Measurements from ENCODE around the gene EIF4E2.

EIF4E2 gene

DNA sequence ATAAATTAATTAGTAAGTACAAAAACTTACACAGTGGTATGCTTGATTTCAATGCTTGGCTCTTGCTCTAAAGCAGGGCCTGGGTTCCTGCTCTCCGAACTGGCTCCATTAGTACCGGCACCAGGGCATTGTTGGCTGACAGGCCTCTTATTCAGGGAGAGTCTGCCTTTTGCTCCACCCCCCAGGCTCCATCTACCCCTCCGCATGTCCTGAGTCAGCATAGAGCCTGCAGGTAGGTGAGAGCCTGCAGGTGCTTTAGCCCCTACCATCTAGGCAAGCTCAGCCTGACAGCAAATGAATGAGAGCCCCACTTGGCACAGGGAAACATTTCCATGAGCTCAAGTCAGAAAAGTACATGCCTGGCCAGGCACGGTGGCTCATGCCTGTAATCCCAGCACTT, 47.8 kb downstream of the EIF4E2 start:
- no peak for DNase-seq (ENCODE audit: low read depth in 3 of 3)

DNA sequence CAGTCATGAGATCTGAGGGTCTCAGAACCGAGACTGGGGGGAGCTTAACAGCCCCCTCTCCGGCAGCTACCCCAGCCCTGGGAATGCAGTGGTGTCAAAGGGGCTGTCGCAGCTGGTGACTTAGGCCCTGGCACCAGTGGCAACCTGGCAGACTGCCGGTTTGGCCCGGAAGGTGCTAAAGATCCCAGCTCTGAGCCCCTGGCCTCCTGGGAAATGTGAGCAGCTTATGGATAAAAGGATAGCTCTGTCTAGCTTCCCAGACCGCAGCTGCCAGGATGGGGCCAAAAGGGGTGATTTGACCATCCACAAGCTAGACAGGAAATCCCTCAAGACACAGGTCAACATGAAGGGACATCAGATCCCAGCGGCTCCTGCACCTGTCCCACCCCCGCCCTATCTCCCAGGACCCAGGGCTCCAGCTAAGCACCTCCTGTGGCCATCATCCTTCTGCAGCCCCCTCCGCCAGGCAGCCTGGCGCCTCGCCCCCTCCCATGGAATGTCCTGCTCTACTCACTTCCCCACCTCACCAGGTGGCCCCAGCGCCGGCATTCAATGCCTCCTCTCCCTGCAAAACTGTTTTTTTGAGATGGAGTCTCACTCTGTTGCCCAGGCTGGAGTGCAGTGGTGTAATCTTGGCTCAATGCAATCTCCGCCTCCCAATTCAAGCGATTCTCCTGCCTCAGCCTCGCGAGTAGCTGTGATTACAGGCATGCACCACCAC, 49.7 kb downstream of the EIF4E2 start:
- DNase-seq (ENCODE audit: low read depth in 3 of 3), result no peak

DNA sequence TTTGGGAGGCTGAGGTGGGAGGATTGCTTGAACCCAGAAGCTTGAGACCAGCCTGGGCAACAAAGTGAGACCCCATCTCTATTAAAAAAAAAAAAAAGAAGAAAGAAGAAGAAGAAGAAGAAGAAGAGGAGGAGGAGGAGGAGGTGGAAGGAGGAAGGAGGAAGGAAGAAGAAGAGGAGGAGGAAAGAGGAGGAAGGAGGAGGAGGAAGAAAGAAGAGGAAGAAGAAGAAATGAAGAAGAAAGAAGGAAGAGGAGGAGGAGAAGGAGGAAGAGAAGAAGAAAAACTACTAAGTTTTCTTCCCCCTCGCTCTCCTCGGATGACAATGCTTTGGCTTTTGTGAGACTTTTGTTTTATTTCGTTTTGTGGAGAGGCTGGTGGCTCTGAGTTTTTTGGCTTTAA, 52.8 kb downstream of the EIF4E2 start:
- no peak for DNase-seq (ENCODE audit: low read depth in 3 of 3)

DNA sequence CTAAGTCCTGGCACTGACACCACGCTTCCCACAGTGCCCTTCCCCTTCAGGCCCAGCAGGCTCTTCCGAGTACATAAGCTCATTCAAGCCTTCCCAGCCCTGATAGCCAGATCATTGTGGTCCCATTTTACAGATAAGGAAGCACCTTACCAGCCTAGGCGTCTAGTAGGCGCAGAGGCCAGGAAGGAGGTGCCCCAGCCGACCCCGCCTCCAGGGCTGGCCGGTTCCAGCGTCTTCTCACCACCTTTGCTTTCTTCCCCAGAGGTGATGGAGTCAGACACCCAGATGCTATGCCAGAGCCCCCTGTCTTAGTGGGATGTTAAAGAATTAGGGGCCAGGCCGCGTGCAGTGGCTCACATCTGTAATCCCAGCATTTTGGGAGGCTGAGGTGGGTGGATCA, 54.0 kb downstream of the EIF4E2 start:
- DNase-seq (ENCODE audit: low read depth in 3 of 3), result no peak

DNA sequence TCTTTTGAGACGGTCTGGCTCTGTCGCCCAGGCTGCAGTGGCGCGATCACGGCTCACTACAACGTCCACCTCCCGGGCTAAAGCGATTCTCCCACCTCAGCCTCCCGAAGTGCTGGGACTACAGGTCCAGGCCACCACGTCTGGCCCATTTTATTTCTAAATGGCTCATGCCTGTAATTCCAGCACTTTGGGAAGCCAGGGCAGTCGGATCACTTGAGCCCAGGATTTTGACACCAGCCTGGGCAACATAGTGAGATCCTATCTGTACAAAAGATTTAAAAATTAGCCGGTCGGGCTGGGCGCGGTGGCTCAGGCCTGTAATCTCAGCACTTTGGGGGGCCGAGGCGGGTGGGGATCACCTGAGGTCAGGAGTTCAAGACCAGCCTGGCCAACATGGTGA, 56.5 kb downstream of the EIF4E2 start:
- DNase-seq (ENCODE audit: low read depth in 3 of 3), result no peak

DNA sequence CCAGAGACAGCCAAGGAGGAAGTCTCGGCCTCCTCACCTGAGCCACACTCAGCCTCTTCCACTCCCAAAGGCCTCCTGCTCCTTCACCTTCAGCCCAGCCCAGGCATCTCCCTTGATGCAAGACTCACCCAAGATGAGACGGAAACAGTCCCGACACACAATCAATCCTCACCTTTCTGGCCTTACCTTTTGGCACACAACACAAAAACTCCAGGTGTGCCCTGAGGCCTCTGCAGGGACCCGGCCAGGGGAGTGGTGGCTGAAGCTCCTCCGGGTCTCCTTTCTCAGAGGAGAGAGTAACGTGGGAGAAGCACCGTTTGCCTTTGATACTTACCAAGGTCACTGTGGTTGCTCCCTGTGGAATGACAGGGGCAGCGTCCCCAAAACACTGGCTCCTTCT, 59.1 kb downstream of the EIF4E2 start:
- no peak for DNase-seq (ENCODE audit: low read depth in 3 of 3)

DNA sequence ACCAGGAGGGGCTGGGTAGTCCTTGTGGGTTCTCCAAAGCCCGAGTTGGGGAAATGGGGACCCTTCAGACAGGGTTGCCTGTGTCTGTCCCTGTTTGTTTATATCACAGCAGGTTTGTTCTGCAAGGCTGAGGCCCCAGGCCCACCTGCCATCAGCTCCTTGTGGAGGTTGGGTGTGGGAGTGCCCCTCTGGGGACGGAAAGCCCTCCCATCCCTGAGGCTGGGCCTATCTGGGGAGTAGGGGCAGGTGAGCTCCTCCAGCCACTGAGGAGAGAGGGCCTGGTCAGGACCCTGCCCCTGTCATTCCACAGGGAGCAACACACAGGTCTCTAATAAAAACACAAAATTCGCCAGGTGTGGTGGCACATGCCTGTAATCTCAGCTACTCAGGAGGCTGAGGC, 59.6 kb downstream of the EIF4E2 start:
- DNase-seq (ENCODE audit: low read depth in 3 of 3), result no peak

DNA sequence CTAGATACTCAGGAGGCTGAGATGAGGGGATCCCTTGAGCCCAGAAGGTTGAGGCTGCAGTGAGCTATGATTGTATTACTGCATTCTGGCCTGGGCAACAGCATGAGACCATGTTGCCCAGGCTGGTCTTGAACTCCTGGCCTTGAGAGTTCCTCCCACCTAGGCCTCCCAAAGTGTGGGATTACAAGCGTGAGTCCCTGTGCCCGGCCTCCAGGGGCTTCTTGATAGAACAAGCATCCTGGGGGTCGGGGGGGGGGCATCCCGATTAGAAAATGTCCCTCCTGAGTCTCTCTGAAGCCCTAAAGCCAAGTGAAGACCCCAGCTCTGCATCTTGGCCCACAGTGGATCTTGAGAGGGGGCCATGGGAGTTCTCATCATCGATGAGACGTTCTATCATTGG, 60.6 kb downstream of the EIF4E2 start:
- DNase-seq (ENCODE audit: low read depth in 3 of 3), result no peak

DNA sequence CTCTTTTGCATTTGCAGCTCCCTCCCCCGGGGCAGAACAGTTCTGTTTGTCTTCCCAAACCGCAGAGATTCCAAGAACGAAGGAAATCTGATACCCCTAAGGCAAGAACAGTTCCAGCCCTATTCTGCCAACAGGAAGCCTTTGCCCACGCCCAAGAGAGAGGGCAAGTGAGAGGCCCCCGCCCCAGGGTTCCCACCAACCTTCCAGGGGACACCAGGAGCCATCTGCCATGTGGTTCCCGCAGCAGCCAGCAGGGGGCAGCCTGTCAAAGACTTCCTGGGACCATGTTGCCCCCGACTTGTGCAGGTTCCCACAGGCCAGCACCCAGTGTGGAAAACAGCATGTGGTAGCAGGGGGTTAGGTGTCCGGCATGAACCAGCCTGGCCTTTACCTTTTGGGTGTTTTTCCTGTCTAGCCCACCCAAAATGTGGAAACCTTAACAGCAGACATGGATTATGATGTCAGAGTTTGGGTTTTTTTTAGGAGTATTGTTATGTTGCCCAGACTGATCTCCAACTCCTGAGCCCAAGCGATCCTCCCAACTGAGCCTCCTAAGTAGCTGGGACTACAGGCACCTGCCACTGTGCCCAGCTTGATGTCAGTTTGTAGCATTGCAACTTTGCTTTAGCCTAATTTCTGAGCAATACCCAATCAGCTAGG, 61.2 kb downstream of the EIF4E2 start:
- peak; percentile 44 to 64 (median 58) for DNase-seq (ENCODE audit: low read depth in 3 of 3)

DNA sequence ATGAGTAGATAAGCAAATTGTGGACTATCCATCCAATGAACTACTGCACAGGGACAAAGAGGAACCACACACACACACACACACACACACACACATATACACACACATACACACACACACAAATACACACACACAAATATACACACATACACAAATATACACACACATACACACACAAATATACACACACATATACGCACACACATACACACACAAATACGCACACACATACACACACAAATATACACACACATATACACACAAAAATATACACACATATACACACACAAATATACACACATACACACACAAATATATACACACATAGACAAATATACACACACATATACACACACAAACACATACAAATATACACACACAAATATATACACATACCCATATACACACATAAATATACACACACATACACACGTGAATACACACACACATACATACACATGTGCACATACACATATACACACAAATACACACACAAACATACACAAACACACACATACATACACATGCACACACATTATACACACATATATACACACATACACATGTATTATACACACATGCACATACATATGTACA, 63.1 kb downstream of the EIF4E2 start:
- DNase-seq (ENCODE audit: low read depth in 3 of 3), result no peak

DNA sequence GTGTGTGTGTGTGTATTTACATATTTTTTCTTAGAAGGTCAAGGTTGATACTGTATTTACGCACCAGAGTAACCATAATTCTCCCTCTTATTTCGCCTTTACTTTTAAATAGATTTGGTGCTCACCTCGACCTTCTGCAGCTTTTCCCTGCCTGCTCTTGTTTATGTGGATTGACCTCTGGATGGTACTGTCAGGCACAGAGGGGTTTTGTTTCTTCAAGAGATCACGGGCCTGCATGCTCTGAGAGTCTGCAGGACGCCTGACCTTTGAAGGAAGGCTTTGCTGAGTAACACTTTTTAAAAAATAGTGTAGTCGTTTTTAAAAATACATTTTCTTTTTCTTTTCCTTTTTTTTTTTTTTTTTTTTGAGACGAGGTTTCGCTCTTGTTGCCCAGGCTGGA, 64.8 kb downstream of the EIF4E2 start:
- no peak for DNase-seq (ENCODE audit: low read depth in 3 of 3)

All from stimulated activated CD4-positive, alpha-beta T cell treated with anti-CD3 and anti-CD28 coated beads, TNF-alpha, amount 100 ng/mL, for 48 hours (primary cell).